DOHH2 (cell line): Measurements from ENCODE around the gene RAC2.

Experiments used
- H3F3A ChIP-seq: fragments of 200-600 bp; sonication (generic), shearing (Covaris generic); 2 replicates; pipeline ENCODE4 v1.6.0; 2016; ENCODE audit warnings: antibody characterized with exemption, mild to moderate bottlenecking; ENCODE audit not compliant: control insufficient read depth, insufficient read depth
- H3K27ac ChIP-seq: fragments of 200-600 bp; sonication (generic); 2 replicates; pipeline ENCODE4 v1.5.1; 2014; ENCODE audit warnings: low read depth, mild to moderate bottlenecking, low read length, moderate library complexity
- H3K27me3 ChIP-seq: fragments of 200-600 bp; sonication (generic); 2 replicates; pipeline ENCODE4 v1.6.1; 2014; ENCODE audit warnings: mild to moderate bottlenecking, low read length, mixed read lengths; ENCODE audit not compliant: control insufficient read depth
- H3K36me3 ChIP-seq: fragments of 200-600 bp; sonication (generic); 2 replicates; pipeline ENCODE4 v1.6.1; 2014; ENCODE audit warnings: mild to moderate bottlenecking, low read length, moderate library complexity, mixed read lengths; ENCODE audit not compliant: control insufficient read depth
- H3K4me1 ChIP-seq: fragments of 200-600 bp; sonication (generic); 2 replicates; pipeline ENCODE4 v1.6.1; 2014; ENCODE audit warnings: mild to moderate bottlenecking, low read length, mixed read lengths; ENCODE audit not compliant: control insufficient read depth
- H3K4me2 ChIP-seq: fragments of 200-600 bp; sonication (generic); 2 replicates; pipeline ENCODE4 v1.6.0; 2014; ENCODE audit warnings: mild to moderate bottlenecking, low read length, moderate library complexity
- H3K4me3 ChIP-seq: fragments of 200-600 bp; sonication (generic); 2 replicates; pipeline ENCODE4 v1.5.1; 2014; ENCODE audit warnings: mild to moderate bottlenecking, low read length, mixed read lengths
- H3K79me2 ChIP-seq: fragments of 200-600 bp; sonication (generic); 2 replicates; pipeline ENCODE4 v1.6.1; 2014; ENCODE audit warnings: mild to moderate bottlenecking, low read length, mixed read lengths; ENCODE audit not compliant: control insufficient read depth
- H3K9me2 ChIP-seq: fragments of 200-600 bp; sonication (generic); replicated peaks from 2 replicates; pipeline ENCODE4 v1.6.1; 2014; ENCODE audit warnings: mild to moderate bottlenecking, low read length, mixed read lengths; ENCODE audit not compliant: control insufficient read depth
- H3K9me3 ChIP-seq: fragments of 200-600 bp; sonication (generic); 2 replicates; pipeline ENCODE4 v1.6.1; 2014; ENCODE audit warnings: antibody characterized with exemption, low read length, mixed read lengths; ENCODE audit not compliant: control insufficient read depth, insufficient read depth
- H4K20me1 ChIP-seq: fragments of 200-600 bp; sonication (generic); 2 replicates; pipeline ENCODE4 v1.6.0; 2014; ENCODE audit warnings: low read depth, mild to moderate bottlenecking, antibody characterized with exemption, low read length, moderate library complexity; ENCODE audit not compliant: control insufficient read depth, insufficient read depth
- CTCF ChIP-seq: fragments of 200-600 bp; sonication (generic); IDR thresholded peaks from one replicate; pipeline ENCODE4 v1.5.1; 2014; ENCODE audit warnings: antibody characterized with exemption, mild to moderate bottlenecking, low read depth, low read length; ENCODE audit not compliant: poor library complexity, severe bottlenecking
- EZH2phosphoT487 ChIP-seq: fragments of 200-600 bp; sonication (generic); IDR thresholded peaks from 2 replicates; pipeline ENCODE4 v1.6.1; 2017; ENCODE audit warnings: borderline replicate concordance, mild to moderate bottlenecking, antibody characterized with exemption, low read length, moderate library complexity, mixed read lengths

Gene RAC2

GRCh38 chr22:37226514-37226913 is 17.6 kb downstream of the RAC2 start:
- H3K27ac ChIP-seq = no peak overlapping the region
- no peak for TF ChIP-seq EZH2phosphoT487
- no peak for TF ChIP-seq CTCF
- peaks cover 12% of the 10 kb centered on the region for H3F3A ChIP-seq
- H4K20me1 ChIP-seq = no peaks in the 10 kb centered on the region
- H3K27me3 ChIP-seq = no peaks in the 10 kb centered on the region
- no peak overlapping the region for H3K4me3 ChIP-seq
- peaks cover 57% of the 10 kb centered on the region for H3K4me1 ChIP-seq
- H3K4me2 ChIP-seq = no peak overlapping the region
- no peaks in the 10 kb centered on the region for H3K9me2 ChIP-seq
- H3K9me3 ChIP-seq = no peaks in the 10 kb centered on the region
- H3K79me2 ChIP-seq = peaks cover 23% of the 10 kb centered on the region
- H3K36me3 ChIP-seq = peaks cover 71% of the 10 kb centered on the region

- no peaks in the 10 kb centered on the region for H3K27me3 ChIP-seq
- H3K9me3 ChIP-seq = no peaks in the 10 kb centered on the region
- peaks cover 23% of the 10 kb centered on the region for H3K79me2 ChIP-seq
- TF ChIP-seq CTCF (no peak), EZH2phosphoT487 (no peak)
- no peaks in the 10 kb centered on the region for H4K20me1 ChIP-seq
- H3K36me3 ChIP-seq = peaks cover 67% of the 10 kb centered on the region
- H3K27ac ChIP-seq = no peak overlapping the region
- H3K4me3 ChIP-seq = no peak overlapping the region
- H3K9me2 ChIP-seq = no peaks in the 10 kb centered on the region
- H3K4me2 ChIP-seq = no peak overlapping the region
- peaks cover 53% of the 10 kb centered on the region for H3K4me1 ChIP-seq
- H3F3A ChIP-seq = peaks cover 8% of the 10 kb centered on the region
Observed at GRCh38 chr22:37226087-37226486, 18.0 kb downstream of the RAC2 start.

GRCh38 chr22:37225481-37225880 is 18.6 kb downstream of the RAC2 start:
- no peak overlapping the region for H3K27ac ChIP-seq
- H3K9me3 ChIP-seq = no peaks in the 10 kb centered on the region
- no peaks in the 10 kb centered on the region for H4K20me1 ChIP-seq
- H3K79me2 ChIP-seq = peaks cover 23% of the 10 kb centered on the region
- H3K4me1 ChIP-seq = peaks cover 53% of the 10 kb centered on the region
- peaks cover 61% of the 10 kb centered on the region for H3K36me3 ChIP-seq
- H3K27me3 ChIP-seq = no peaks in the 10 kb centered on the region
- no peak overlapping the region for H3K4me2 ChIP-seq
- TF ChIP-seq EZH2phosphoT487 (no peak), CTCF (no peak)
- peaks cover 3% of the 10 kb centered on the region for H3F3A ChIP-seq
- H3K9me2 ChIP-seq = no peaks in the 10 kb centered on the region
- H3K4me3 ChIP-seq = no peak overlapping the region
